Activated T-cell treated with anti-CD3 and anti-CD28 coated beads, Interleukin-2, amount 50 U/mL, for 1 hour (primary cell): ENCODE results near the gene PRXL2B.
A peak's percentile ranks its signal among the peaks of the same experiment; 100 is the strongest.

Source experiments
- DNase-seq: peaks from one replicate; pipeline ENCODE4 v3.0.0-alpha.2; 2020

The PRXL2B gene

GRCh38 chr1:2587860-2588571 lies 1.4 kb downstream of the PRXL2B start:
- no peak for DNase-seq

GRCh38 chr1:2588661-2589430 lies 2.3 kb downstream of the PRXL2B start:
- no peak for DNase-seq

GRCh38 chr1:2589431-2590232 lies 3.1 kb downstream of the PRXL2B start:
- DNase-seq, result no peak

- peak; percentile 16 for DNase-seq
Observed at GRCh38 chr1:2590233-2591141, 3.9 kb downstream of the PRXL2B start.

GRCh38 chr1:2591233-2591580 lies 4.6 kb downstream of the PRXL2B start:
- no peak for DNase-seq

- DNase-seq, result peak; percentile 13
Observed at GRCh38 chr1:2591581-2592261, 5.1 kb downstream of the PRXL2B start.

- DNase-seq, result peak; percentile 18
Observed at GRCh38 chr1:2592672-2593071, 6.1 kb downstream of the PRXL2B start.

GRCh38 chr1:2593251-2593878 lies 6.8 kb downstream of the PRXL2B start:
- DNase-seq, result peak; percentile 17

- DNase-seq, result peak; percentile 13
Observed at GRCh38 chr1:2594001-2594640, 7.5 kb downstream of the PRXL2B start.

- peak; percentile 12 for DNase-seq
Observed at GRCh38 chr1:2594641-2595131, 8.1 kb downstream of the PRXL2B start.

GRCh38 chr1:2595261-2595811 lies 8.8 kb downstream of the PRXL2B start:
- peak; percentile 18 for DNase-seq

- DNase-seq, result no peak
Observed at GRCh38 chr1:2595812-2596529, 9.4 kb downstream of the PRXL2B start.

- DNase-seq, result no peak
Observed at GRCh38 chr1:2596530-2597333, 10.2 kb downstream of the PRXL2B start.

GRCh38 chr1:2597441-2598328 lies 11.1 kb downstream of the PRXL2B start:
- peak; percentile 15 for DNase-seq

GRCh38 chr1:2598329-2598931 lies 11.9 kb downstream of the PRXL2B start:
- no peak for DNase-seq

GRCh38 chr1:2601721-2602303 lies 15.2 kb downstream of the PRXL2B start:
- DNase-seq, result no peak

- DNase-seq, result no peak
Observed at GRCh38 chr1:2602311-2602835, 15.8 kb downstream of the PRXL2B start.
